ENCODE measurements around the gene LSMEM2.
"Not testable (repeated sequence)": the region's sequence is repeated elsewhere in the genome, so short reads cannot be mapped to it uniquely, and the experiment has no call there.

LSMEM2 gene

DNA sequence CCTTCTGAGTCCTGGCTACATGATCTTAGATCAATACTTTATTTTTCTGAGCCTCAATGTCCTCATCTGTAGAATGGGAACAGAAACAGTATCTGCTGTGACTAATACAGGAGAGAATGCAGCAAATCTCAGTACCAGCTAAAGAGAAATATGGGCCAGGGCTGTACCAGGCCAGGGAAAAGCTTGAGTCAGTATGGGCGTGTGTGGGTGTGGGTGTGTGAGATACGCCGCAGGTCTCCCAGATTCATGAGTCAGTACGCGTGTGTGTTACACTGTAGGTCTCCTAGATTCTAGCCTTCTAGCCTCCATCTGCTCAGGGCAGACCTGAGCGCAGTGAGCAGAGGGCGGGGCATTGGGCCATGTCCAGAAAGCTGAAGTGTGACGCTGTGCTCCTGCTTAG, 27.7 kb upstream of the LSMEM2 start:
- Mint-ChIP-seq H3K27ac (peak overlapping the region; percentile 86 to 94), H3K4me3 (peak overlapping the region in 1 of 2 donors; percentile 1), H3K9me3 (no peaks in the 10 kb centered on the region), H3K27me3 (no peaks in the 10 kb centered on the region), H3K36me3 (ENCODE audit: insufficient read depth) (peaks cover 57% of the 10 kb centered on the region), H3K4me1 (ENCODE audit: low read depth in 2 of 2) (peaks cover 39 to 49% of the 10 kb centered on the region in 2 donors)
- no peak for ATAC-seq (replicated peaks)
- DNase-seq = no peak

DNA sequence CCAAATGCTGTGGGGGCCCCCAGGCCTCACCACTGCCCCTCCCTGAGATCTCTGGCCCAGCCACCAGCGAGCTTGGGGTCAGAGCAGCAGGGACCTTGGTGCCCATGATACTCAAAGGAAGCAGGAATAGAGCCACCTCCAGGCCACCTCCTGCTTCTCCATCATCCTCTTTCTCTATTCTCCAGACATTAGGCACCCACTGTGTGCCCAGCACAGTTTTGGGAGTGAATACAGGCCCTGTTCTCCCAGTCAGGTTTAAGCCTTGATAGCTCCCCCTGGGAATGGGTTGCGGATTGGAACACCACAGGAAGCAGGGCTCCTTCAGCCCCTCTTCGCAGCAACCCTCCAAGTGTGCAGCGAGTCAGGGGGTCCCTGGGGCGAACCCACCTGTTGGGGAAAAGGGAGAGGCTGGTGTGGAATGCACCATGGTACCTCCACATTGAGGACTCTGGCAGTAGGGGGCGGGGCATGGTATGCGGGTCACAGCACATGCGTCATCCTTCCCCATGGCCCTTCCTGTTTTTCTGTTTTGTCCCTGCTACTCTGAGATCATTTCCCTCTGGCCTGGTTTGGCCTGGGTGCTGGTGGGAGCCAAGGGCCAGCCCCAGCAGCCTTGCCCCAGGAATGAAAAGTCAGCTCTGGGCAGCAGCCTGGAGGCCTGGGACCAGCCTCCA, 24.2 kb upstream of the LSMEM2 start:
- H3K27ac Mint-ChIP-seq = peak overlapping the region in 1 of 2 donors; percentile 89
- no peaks in the 10 kb centered on the region for H3K27me3 Mint-ChIP-seq
- ATAC-seq (replicated peaks) (no peak), DNase-seq (no peak)
- H3K4me3 Mint-ChIP-seq = no peak overlapping the region
- peaks cover 23 to 32% of the 10 kb centered on the region in 2 donors for H3K4me1 Mint-ChIP-seq (ENCODE audit: low read depth in 2 of 2)
- H3K36me3 Mint-ChIP-seq (ENCODE audit: insufficient read depth) = peaks cover 74% of the 10 kb centered on the region
- H3K9me3 Mint-ChIP-seq = no peaks in the 10 kb centered on the region

DNA sequence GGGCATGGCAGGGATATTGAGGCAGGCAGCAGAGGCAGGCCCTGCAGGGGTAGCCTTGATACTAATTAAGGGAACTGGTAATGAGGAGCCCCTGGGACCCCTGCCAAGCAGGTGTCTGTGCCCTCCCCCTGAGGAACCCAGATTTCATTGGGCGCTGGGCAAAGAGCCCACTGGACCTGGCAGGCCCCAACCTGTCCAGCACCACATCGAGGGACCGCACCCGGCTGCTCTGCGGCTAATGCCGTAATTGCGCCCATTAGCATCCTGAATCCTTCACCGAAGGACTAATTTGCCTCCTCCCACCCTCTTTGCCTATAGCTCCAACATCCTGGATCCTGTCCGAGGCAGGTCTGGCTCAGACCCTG, 23.7 kb upstream of the LSMEM2 start:
- Mint-ChIP-seq H3K36me3 (ENCODE audit: insufficient read depth) (peaks cover 77% of the 10 kb centered on the region), H3K4me1 (ENCODE audit: low read depth in 2 of 2) (peaks cover 23 to 28% of the 10 kb centered on the region in 2 donors), H3K27me3 (no peaks in the 10 kb centered on the region), H3K27ac (peak overlapping the region in 1 of 2 donors; percentile 89), H3K9me3 (no peaks in the 10 kb centered on the region), H3K4me3 (no peak overlapping the region)
- no peak for DNase-seq
- ATAC-seq (replicated peaks) = no peak

DNA sequence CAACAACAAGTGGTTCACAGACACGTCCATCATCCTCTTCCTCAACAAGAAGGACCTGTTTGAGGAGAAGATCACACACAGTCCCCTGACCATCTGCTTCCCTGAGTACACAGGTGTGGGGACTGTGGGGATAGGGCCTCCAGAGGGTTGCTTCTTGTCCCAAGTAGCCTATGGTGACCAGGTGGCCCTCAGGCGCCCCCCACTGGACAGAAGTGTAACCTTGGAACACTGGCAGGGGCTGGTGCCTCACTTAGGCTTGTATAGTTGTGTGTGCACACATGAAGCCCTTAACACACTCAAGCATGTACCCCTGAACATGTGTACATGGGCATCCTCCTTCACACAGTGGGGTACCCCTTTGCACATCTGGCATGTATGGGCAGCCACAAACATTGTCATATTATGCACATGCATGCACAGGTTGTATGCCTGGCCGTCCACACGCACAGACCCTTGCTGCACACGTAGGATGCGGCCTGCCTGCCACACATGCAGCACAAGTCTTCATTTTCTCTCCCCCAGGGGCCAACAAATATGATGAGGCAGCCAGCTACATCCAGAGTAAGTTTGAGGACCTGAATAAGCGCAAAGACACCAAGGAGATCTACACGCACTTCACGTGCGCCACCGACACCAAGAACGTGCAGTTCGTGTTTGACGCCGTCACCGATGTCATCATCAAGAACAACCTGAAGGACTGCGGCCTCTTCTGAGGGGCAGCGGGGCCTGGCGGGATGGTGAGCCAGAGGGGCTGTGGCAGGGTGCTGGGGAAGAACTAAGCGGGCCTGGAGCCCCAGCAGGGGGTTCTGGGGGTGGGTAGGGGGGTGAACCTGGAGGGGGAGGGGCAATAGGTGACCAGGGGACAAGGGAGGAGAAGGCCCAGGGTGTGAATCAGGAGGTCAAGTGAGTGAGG, 21.7 kb upstream of the LSMEM2 start:
- DNase-seq (no peak), ATAC-seq (replicated peaks) (no peak)
- H3K9me3 Mint-ChIP-seq = no peaks in the 10 kb centered on the region
- H3K27me3 Mint-ChIP-seq = no peaks in the 10 kb centered on the region
- peaks cover 14% of the 10 kb centered on the region in 2 donors for H3K4me1 Mint-ChIP-seq (ENCODE audit: low read depth in 2 of 2)
- H3K36me3 Mint-ChIP-seq (ENCODE audit: insufficient read depth) = peaks cover 78% of the 10 kb centered on the region
- H3K27ac Mint-ChIP-seq = peak overlapping the region; percentile 57 to 92
- H3K4me3 Mint-ChIP-seq = peak overlapping the region in 1 of 2 donors; percentile 17

DNA sequence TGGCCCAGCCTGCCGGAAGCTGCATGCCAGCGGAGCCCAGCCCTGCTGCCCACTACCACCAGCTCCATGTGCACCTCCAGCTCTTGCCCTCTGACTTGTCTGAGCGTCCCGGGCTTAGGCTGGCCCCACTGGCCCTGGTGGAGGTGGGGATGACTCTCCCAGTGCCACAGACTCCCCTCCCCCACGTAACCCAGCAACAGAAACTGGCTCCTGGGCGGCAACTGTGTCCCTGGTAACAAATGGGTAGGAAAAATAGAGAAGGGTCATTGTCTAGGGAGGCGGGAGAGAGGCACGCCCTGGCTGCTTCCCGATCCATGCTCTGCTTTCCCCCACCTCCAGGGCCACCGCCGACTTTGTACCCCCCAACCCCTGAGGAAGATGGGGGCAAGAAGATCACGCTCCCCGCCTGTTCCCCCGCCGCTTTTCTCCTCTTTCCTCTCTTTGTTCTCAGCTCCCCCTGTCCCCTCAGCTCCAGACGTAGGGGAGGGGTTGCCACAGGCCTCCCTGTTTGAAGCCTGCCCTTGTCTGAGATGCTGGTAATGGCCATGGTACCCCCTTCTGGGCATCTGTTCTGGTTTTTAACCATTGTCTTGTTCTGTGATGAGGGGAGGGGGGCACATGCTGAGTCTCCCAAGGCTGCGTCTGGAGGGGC, 20.7 kb upstream of the LSMEM2 start:
- Mint-ChIP-seq H3K4me1 (ENCODE audit: low read depth in 2 of 2) (peaks cover 13 to 14% of the 10 kb centered on the region in 2 donors), H3K27me3 (no peaks in the 10 kb centered on the region), H3K27ac (peak overlapping the region; percentile 38 to 92), H3K9me3 (no peaks in the 10 kb centered on the region), H3K36me3 (ENCODE audit: insufficient read depth) (peaks cover 70% of the 10 kb centered on the region), H3K4me3 (peak overlapping the region; percentile 6 to 10)
- ATAC-seq (replicated peaks) = no peak
- DNase-seq = no peak

DNA sequence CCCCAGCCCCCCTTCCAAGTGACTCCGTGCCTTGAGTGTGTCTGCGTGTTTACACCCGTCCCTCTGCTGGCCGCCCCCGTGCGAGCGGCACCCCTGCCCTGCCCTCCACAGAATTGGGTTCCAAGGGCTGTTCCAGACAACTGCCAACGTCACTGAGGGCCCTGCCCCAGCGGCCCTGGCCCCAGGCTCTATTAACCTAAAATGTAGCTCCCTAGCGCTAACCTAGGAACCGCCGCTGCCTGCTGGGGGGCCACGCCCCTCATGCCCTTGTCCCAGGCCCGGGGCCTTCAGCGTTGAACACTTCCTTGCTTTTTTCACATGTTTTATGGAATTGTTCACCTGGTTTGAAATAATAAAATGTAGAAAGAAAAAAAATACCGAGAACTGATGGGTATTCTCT, 19.9 kb upstream of the LSMEM2 start:
- DNase-seq = no peak
- H3K27ac Mint-ChIP-seq = peak overlapping the region; percentile 38 to 92
- peak overlapping the region; percentile 10 to 31 for H3K4me3 Mint-ChIP-seq
- peaks cover 68% of the 10 kb centered on the region for H3K36me3 Mint-ChIP-seq (ENCODE audit: insufficient read depth)
- no peaks in the 10 kb centered on the region for H3K27me3 Mint-ChIP-seq
- H3K9me3 Mint-ChIP-seq = no peaks in the 10 kb centered on the region
- H3K4me1 Mint-ChIP-seq (ENCODE audit: low read depth in 2 of 2) = peaks cover 7 to 8% of the 10 kb centered on the region in 2 donors
- no peak for ATAC-seq (replicated peaks)

DNA sequence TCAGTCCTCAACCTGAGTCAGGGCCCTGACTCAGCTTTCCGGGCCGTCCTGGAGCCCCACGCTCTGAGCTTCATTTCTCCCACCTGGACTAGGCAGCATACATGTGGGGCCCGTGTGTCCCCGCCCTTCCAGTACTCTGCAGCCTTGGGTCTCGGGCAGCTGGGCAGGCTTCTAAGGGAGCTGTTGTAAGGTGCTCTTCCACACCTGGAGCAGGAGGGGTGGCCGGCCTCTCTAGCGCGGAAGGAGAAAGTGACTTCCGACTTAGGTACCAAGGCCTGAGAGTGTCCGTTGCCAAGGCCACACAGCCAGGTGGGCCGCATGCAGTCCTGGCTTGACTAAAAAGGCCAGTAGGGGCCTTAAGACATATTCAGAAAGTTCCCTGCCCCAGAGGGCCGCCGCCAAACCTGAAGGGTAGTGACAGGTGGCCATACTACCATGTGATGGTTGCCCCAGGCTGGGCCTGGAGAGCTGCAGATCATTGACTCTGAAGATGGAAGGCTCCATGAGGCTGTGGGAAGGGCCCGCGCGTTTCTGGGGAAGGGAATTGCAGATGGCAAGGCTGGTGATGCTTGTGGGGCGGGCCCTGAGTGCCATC, 19.4 kb upstream of the LSMEM2 start:
- Mint-ChIP-seq H3K4me3 (peak overlapping the region; percentile 62 to 74), H3K4me1 (ENCODE audit: low read depth in 2 of 2) (peaks cover 7 to 8% of the 10 kb centered on the region in 2 donors), H3K27me3 (no peaks in the 10 kb centered on the region), H3K27ac (peak overlapping the region; percentile 38 to 92), H3K36me3 (ENCODE audit: insufficient read depth) (peaks cover 70% of the 10 kb centered on the region), H3K9me3 (no peaks in the 10 kb centered on the region)
- DNase-seq (no peak), ATAC-seq (replicated peaks) (peak; percentile 21)

DNA sequence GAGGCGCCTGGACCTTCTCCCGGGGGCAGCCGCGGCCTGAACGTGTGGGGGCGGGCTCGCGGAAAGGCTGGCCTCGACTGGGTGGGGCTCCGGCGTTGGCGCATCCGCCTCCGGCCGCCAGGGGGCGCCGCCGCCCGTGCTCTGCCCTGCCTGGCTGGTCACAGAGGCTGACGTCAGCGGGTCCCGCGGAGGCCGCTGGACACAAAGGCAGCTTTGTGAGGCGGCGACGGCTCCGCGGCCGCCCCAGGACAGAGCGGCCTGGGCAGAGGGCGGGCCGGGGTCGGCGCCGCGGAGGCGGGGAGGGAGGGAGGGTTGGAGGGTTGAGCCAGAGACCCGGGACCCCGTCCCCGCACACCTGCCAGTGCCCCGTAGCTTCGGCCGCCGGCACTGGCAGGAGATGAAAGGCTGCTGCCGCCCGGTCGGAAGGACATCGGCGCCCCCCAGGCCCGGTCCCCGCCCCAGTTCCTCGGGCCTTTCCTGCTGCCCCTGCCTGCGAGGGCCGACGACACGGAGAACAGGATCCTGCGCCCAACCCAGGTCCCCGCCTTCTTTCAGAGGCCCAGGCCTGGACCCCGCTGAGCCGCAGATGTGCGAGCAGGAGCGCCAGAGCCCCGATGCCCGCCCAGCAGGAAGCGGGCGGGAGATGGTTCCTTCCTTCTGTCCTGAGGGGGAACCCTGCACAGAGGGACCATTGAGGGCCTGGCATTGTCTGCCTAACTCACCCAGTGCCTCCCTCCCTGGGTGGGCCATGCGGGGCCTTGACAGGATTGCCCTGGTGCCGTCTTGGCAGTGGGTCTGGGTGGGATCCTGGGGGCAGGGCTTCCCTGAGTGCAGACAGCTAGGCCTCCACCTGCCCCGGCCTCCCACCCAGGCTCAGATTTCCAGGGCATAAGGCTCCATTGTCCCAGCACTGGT, 18.6 kb upstream of the LSMEM2 start:
- Mint-ChIP-seq H3K27me3 (no peaks in the 10 kb centered on the region), H3K4me1 (ENCODE audit: low read depth in 2 of 2) (peaks cover 5 to 8% of the 10 kb centered on the region in 2 donors), H3K4me3 (peak overlapping the region; percentile 62 to 74), H3K27ac (peak overlapping the region; percentile 38 to 92), H3K36me3 (ENCODE audit: insufficient read depth) (peaks cover 66% of the 10 kb centered on the region), H3K9me3 (no peaks in the 10 kb centered on the region)
- ATAC-seq (replicated peaks) (peak; percentile 95), DNase-seq (peak; percentile 77 to 88 (median 81))

DNA sequence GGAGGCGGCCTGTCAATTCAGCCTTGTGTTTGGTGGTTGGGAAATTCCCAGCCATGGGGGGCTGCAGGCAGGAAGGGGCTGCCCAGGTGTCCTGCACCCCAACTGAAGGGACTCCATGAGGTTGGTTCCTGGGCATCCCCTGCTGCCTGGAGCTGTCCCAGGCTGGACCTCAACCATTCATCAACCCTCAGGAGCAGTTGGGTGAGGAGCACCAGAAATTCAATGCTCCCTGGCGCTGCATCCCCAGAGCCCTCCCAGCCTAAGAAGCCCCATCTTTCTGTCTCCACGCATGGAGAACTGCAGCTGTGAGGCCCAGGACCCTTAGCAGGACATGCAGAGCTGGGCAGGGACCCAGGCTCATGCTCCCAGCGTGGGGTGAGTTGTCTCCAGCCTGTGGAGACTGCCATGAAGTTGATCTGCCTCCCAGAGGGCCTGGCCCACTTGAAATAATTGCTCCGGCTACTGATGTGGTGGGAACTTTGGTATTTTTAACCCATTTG, 17.9 kb upstream of the LSMEM2 start:
- H3K4me1 Mint-ChIP-seq (ENCODE audit: low read depth in 2 of 2) = peaks cover 7 to 8% of the 10 kb centered on the region in 2 donors
- DNase-seq (no peak), ATAC-seq (replicated peaks) (no peak)
- peaks cover 62% of the 10 kb centered on the region for H3K36me3 Mint-ChIP-seq (ENCODE audit: insufficient read depth)
- H3K4me3 Mint-ChIP-seq = peak overlapping the region; percentile 62 to 74
- H3K27ac Mint-ChIP-seq = peak overlapping the region in 1 of 2 donors; percentile 92
- no peaks in the 10 kb centered on the region for H3K27me3 Mint-ChIP-seq
- H3K9me3 Mint-ChIP-seq = no peaks in the 10 kb centered on the region

DNA sequence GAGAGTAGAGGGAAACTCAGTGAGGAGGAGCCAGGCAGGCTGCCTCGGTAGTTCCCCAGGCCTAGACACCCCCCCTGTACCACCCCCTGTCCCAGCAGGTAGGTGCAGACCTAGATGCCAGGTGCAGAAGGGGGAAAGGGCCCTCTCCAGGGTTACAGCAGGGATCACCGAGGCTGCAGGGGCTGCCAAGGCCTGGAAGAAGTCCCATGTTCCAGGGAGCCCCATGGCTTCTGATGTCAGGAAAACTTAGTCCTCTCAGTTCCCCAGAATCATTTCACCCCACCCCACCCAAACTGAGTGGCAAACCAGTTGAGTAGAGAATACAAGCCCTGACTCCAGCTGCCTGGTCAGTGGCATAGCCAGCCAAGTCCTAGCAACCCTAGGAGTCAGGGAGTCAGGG, 17.4 kb upstream of the LSMEM2 start:
- H3K4me1 Mint-ChIP-seq (ENCODE audit: low read depth in 2 of 2) = peaks cover 7 to 8% of the 10 kb centered on the region in 2 donors
- H3K36me3 Mint-ChIP-seq (ENCODE audit: insufficient read depth) = peaks cover 57% of the 10 kb centered on the region
- H3K9me3 Mint-ChIP-seq = no peaks in the 10 kb centered on the region
- DNase-seq (no peak), ATAC-seq (replicated peaks) (no peak)
- peak overlapping the region in 1 of 2 donors; percentile 92 for H3K27ac Mint-ChIP-seq
- H3K4me3 Mint-ChIP-seq = peak overlapping the region in 1 of 2 donors; percentile 62
- no peaks in the 10 kb centered on the region for H3K27me3 Mint-ChIP-seq

DNA sequence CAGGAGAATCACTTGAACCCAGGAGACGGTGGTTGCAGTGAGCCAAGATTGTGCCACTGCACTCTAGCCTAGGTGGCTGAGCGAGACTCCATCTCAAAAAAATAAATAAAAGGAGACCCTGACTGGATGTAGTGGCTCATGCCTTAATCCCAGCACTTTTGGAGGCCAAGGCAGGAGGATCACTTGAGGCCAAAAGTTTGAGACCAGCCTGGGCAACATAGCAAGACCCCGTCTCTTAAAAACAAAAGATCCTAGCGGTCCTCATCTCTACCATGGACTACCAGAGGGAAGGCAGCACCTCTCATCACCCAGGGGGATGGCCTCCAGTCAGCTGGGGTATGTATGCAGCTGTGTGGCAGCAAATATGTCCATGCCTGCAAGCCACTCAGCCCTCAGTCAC, 16.7 kb upstream of the LSMEM2 start:
- not testable (repeated sequence) for H3K27me3 Mint-ChIP-seq; H3K9me3 Mint-ChIP-seq; ATAC-seq (replicated peaks); H3K4me3 Mint-ChIP-seq; H3K4me1 Mint-ChIP-seq (ENCODE audit: low read depth in 2 of 2); DNase-seq
- Mint-ChIP-seq H3K36me3 (ENCODE audit: insufficient read depth) (peaks cover 50% of the 10 kb centered on the region), H3K27ac (peak overlapping the region in 1 of 2 donors; percentile 92)

DNA sequence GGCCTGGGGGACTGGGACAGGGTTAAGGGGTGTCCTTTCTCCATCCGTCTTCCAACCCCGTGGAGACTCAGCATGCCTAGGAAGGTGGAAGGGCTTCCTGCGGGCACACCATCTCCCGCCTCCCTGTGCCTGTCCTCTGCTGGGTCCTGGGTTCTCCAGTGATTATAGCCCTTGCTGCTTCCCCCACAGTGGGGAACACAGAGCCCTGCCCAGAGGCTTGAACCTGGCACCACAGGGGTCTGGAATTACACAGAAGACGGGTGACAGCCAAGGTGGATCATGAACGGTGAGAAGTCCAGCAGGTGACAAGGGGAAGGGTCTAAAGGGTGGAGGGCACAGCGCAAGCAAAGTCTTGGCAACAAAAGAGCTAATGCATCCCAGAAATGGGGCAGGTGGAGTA, 16.1 kb upstream of the LSMEM2 start:
- ATAC-seq (replicated peaks) = no peak
- no peaks in the 10 kb centered on the region for H3K27me3 Mint-ChIP-seq
- DNase-seq = no peak
- no peaks in the 10 kb centered on the region for H3K9me3 Mint-ChIP-seq
- H3K4me3 Mint-ChIP-seq = no peak overlapping the region
- no peak overlapping the region for H3K27ac Mint-ChIP-seq
- H3K36me3 Mint-ChIP-seq (ENCODE audit: insufficient read depth) = peaks cover 46% of the 10 kb centered on the region
- H3K4me1 Mint-ChIP-seq (ENCODE audit: low read depth in 2 of 2) = peaks cover 5 to 8% of the 10 kb centered on the region in 2 donors
